Ovary (tissue), 3 donors: ENCODE measurements around the gene CACNG4.

ENCODE experiments used
- EP300 ChIP-seq: sonication (generic); formaldehyde crosslinking; IDR thresholded peaks from one replicate; pipeline ENCODE4 v1.6.1; 2017; ENCODE audit warnings: antibody characterized with exemption
- POLR2A ChIP-seq: fragments of 450-650 bp; IDR thresholded peaks from one replicate; pipeline ENCODE4 v1.6.1; 2017; ENCODE audit warnings: antibody characterized with exemption, mild to moderate bottlenecking, moderate library complexity
- TF ChIP-seq, protein P1 (sequence below), 3 donors: fragments of 450-650 bp in 2 of 3; fragments of 200-600 bp in 1 of 3; IDR thresholded peaks; one replicate each; pipeline versions ENCODE4 v1.5.1 to v1.8.0; 2016 to 2022; ENCODE audit warnings: antibody characterized with exemption in 3 of 3, mild to moderate bottlenecking in 1 of 3
- donor health status: DM: no; HTN: no; CAD: no.

DNA sequence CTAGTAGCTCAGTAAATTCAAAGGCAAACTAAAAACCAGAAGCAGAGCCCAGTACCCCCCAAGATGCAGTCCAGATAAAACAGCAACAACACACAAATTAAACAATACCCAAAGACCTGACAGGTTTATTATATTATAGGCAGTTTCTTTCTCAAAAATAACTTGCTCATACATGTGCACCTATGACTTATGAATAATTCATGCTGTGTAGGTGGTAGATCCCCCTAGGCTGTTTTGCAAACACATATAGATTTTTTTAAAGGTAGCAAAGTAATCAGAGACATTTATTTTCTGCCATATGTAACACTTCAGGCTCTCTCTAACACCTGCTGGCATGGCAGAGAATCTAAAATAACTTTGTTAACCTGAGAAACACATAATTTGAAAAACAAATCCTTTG, 107.1 kb downstream of the CACNG4 start:
- TF ChIP-seq, protein P1, sequence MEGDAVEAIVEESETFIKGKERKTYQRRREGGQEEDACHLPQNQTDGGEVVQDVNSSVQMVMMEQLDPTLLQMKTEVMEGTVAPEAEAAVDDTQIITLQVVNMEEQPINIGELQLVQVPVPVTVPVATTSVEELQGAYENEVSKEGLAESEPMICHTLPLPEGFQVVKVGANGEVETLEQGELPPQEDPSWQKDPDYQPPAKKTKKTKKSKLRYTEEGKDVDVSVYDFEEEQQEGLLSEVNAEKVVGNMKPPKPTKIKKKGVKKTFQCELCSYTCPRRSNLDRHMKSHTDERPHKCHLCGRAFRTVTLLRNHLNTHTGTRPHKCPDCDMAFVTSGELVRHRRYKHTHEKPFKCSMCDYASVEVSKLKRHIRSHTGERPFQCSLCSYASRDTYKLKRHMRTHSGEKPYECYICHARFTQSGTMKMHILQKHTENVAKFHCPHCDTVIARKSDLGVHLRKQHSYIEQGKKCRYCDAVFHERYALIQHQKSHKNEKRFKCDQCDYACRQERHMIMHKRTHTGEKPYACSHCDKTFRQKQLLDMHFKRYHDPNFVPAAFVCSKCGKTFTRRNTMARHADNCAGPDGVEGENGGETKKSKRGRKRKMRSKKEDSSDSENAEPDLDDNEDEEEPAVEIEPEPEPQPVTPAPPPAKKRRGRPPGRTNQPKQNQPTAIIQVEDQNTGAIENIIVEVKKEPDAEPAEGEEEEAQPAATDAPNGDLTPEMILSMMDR (IDR thresholded peaks at IDR 0.05), result no peak
- TF ChIP-seq POLR2A (no peak), EP300 (no peak)
